ENCODE measurements around the gene NME7. TPM values are rescaled to one million over a fixed set of nuclear protein-coding genes. Genes with fewer than 3 reads are reported as not detected.

Gene NME7
- total RNA-seq, 1 experiment from 2014 or later = 13.2 TPM

- no peak for TF ChIP-seq CTCF (conservative IDR thresholded peaks at IDR 0.05)
- Histone ChIP-seq H2BK12ac (ENCODE audit: insufficient read length, low read depth, low read length) (no peak overlapping the region), H3K4ac (ENCODE audit: low read depth, low read length) (no peak overlapping the region), H3K27ac (ENCODE audit: insufficient read length, low read depth, low read length) (no peak overlapping the region), H2AFZ (ENCODE audit: low read length) (no peak overlapping the region), H3K23ac (ENCODE audit: insufficient read length, low read depth, low read length) (no peak overlapping the region), H2AK5ac (ENCODE audit: insufficient read length, low read length) (no peak overlapping the region), H3K79me2 (ENCODE audit: insufficient read depth, low read length) (no peaks in the 10 kb centered on the region), H2BK15ac (ENCODE audit: low read depth, low read length) (no peak overlapping the region), H3T11ph (ENCODE audit: low read length) (no peak overlapping the region), H3K27me3 (ENCODE audit: insufficient read depth, low read length) (no peaks in the 10 kb centered on the region), H3K9ac (ENCODE audit: extremely low read depth, insufficient read length, low read length) (no peak overlapping the region), H3K4me2 (ENCODE audit: insufficient read depth, insufficient read length, low read length) (no peak overlapping the region), H4K91ac (ENCODE audit: insufficient read length, low read depth, low read length) (no peak overlapping the region), H2BK5ac (ENCODE audit: insufficient read length, low read length) (no peak overlapping the region), H3K79me1 (ENCODE audit: insufficient read depth, low read depth, low read length, poor library complexity, severe bottlenecking) (no peaks in the 10 kb centered on the region), H2BK20ac (ENCODE audit: low read depth, low read length, poor library complexity, severe bottlenecking) (no peak overlapping the region), H3K9me3 (ENCODE audit: control insufficient read depth, low read depth, low read length) (no peaks in the 10 kb centered on the region), H3K14ac (ENCODE audit: insufficient read depth, low read length) (no peak overlapping the region), H4K8ac (replicated peaks; ENCODE audit: insufficient read length, low read depth, low read length) (no peak overlapping the region), H2BK120ac (ENCODE audit: low read depth, low read length, poor library complexity, severe bottlenecking) (no peak overlapping the region), H3K23me2 (ENCODE audit: insufficient read length, low read depth, low read length, poor library complexity, severe bottlenecking) (no peaks in the 10 kb centered on the region), H3K18ac (ENCODE audit: insufficient read length, low read depth, low read length) (no peak overlapping the region), H3K56ac (ENCODE audit: insufficient read length, low read depth, low read length) (no peak overlapping the region), H4K5ac (ENCODE audit: insufficient read length, low read depth, low read length) (no peak overlapping the region), H4K20me1 (ENCODE audit: control insufficient read depth, insufficient read depth, insufficient read length) (no peaks in the 10 kb centered on the region), H3K4me1 (ENCODE audit: insufficient read depth, low read length) (no peaks in the 10 kb centered on the region)
- Mint-ChIP-seq H3K27ac (0 out of 7 replicates have a peak overlapping the region, but pooled peaks of 1 of the 3 experiments have one; percentile 16), H3K27me3 (ENCODE audit: low read depth) (no peaks in the 10 kb centered on the region), H3K9me3 (peaks cover 0 to 2% of the 10 kb centered on the region in 2 experiments; a peak in 1 of 5 replicates), H3K36me3 (ENCODE audit: insufficient read depth in 1 of 3, low read depth in 3 of 3) (no peaks in the 10 kb centered on the region), H3K4me1 (no peaks in the 10 kb centered on the region), H3K4me3 (no peak overlapping the region)
- WGBS (ENCODE audit: extremely low coverage, insufficient read length, low lambda C conversion rate) = no CpG with 5 or more reads among the region's 2 CpGs
- no peak for DNase-seq
Observed at GRCh38 chr1:169250022-169250421, 117.6 kb downstream of the NME7 start.

Measured in H9 (cell line).